Osteoblast (primary cell): ENCODE measurements around the gene ASB9. TPM values are rescaled to one million over a fixed set of nuclear protein-coding genes. Genes with fewer than 3 reads are reported as not detected.
"Not testable (repeated sequence)": the region's sequence is repeated elsewhere in the genome, so short reads cannot be mapped to it uniquely, and the experiment has no call there.

ENCODE experiments used
- DNase-seq: peaks from one replicate; pipeline ENCODE4 v3.0.0; 2011; ENCODE audit warnings: low spot score, mixed read lengths; ENCODE audit not compliant: insufficient read length; ENCODE audit errors: missing footprints
- H2AFZ ChIP-seq: 2 replicates; pipeline ENCODE4 v1.6.0; 2011; ENCODE audit warnings: mild to moderate bottlenecking, low read length
- H3K27ac ChIP-seq: 2 replicates; pipeline ENCODE4 v1.5.1; 2011; ENCODE audit warnings: mild to moderate bottlenecking, low read depth, low read length, moderate library complexity
- H3K27me3 ChIP-seq: 2 replicates; pipeline ENCODE4 v1.6.0; 2012; ENCODE audit warnings: mild to moderate bottlenecking, control low read depth, inconsistent platforms, low read length, moderate library complexity; ENCODE audit not compliant: insufficient read depth
- H3K36me3 ChIP-seq: 2 replicates; pipeline ENCODE4 v1.5.1; 2011; ENCODE audit warnings: mild to moderate bottlenecking, low read length, control low read depth, moderate library complexity; ENCODE audit not compliant: insufficient read depth
- H3K4me1 ChIP-seq: 2 replicates; pipeline ENCODE4 v1.5.1; 2011; ENCODE audit warnings: mild to moderate bottlenecking, low read length, control low read depth, moderate library complexity; ENCODE audit not compliant: insufficient read depth
- H3K4me2 ChIP-seq: 2 replicates; pipeline ENCODE4 v1.6.0; 2011; ENCODE audit warnings: mild to moderate bottlenecking, low read length; ENCODE audit not compliant: insufficient read depth
- H3K4me3 ChIP-seq: fragments of 200-600 bp; sonication (generic); 3 replicates; pipeline ENCODE4 v1.5.1; 2012; ENCODE audit warnings: mild to moderate bottlenecking, low read length, inconsistent platforms; ENCODE audit not compliant: insufficient read depth
- H3K79me2 ChIP-seq: 2 replicates; pipeline ENCODE4 v1.6.0; 2012; ENCODE audit warnings: mild to moderate bottlenecking, low read length, control low read depth, inconsistent platforms; ENCODE audit not compliant: insufficient read depth
- H3K9me3 ChIP-seq: 2 replicates; pipeline ENCODE4 v1.5.1; 2011; ENCODE audit warnings: low read depth, low read length, control low read depth
- H4K20me1 ChIP-seq: 2 replicates; pipeline ENCODE4 v1.6.0; 2012; ENCODE audit warnings: mild to moderate bottlenecking, low read length, control low read depth; ENCODE audit not compliant: insufficient read depth
- CTCF ChIP-seq: IDR thresholded peaks from 2 replicates; pipeline ENCODE4 v1.5.1; 2011; ENCODE audit warnings: mild to moderate bottlenecking, low read depth, low read length, moderate library complexity; ENCODE audit errors: extremely low read depth
- total RNA-seq: library from RNA; depleted of rRNA; stranded (reverse); fragments of >200 nt; gene quantifications from 2 replicates; pipeline ENCODE4 v1.2.3, GENCODE V29; 2012

Gene ASB9
- total RNA-seq, 1 donor: not detected

GRCh38 chrX:15311119-15311518 is 41.2 kb upstream of the ASB9 start:
- Histone ChIP-seq H3K4me2 (no peak overlapping the region), H4K20me1 (no peaks in the 10 kb centered on the region)
- no peak for DNase-seq

GRCh38 chrX:15310117-15310516 is 40.2 kb upstream of the ASB9 start:
- no peak overlapping the region for H3K4me2 ChIP-seq
- H4K20me1 ChIP-seq: no peaks in the 10 kb centered on the region
- H3K36me3 ChIP-seq: no peaks in the 10 kb centered on the region
- H3K27ac ChIP-seq: no peak overlapping the region
- H3K4me1 ChIP-seq: no peaks in the 10 kb centered on the region
- no peak overlapping the region for H2AFZ ChIP-seq
- peaks cover 2% of the 10 kb centered on the region for H3K27me3 ChIP-seq
- H3K79me2 ChIP-seq: no peaks in the 10 kb centered on the region
- no peak overlapping the region for H3K4me3 ChIP-seq
- no peaks in the 10 kb centered on the region for H3K9me3 ChIP-seq
- DNase-seq: no peak
- no peak for TF ChIP-seq CTCF

More at GRCh38 chrX:15311119-15311518, 41.2 kb upstream of the ASB9 start:
- Histone ChIP-seq H3K4me3 (no peak overlapping the region), H3K36me3 (no peaks in the 10 kb centered on the region), H3K9me3 (no peaks in the 10 kb centered on the region), H3K27ac (no peak overlapping the region), H3K79me2 (no peaks in the 10 kb centered on the region), H2AFZ (no peak overlapping the region), H3K27me3 (no peaks in the 10 kb centered on the region), H3K4me1 (no peaks in the 10 kb centered on the region)
- no peak for TF ChIP-seq CTCF

GRCh38 chrX:15305899-15306298 is 36.0 kb upstream of the ASB9 start:
- H4K20me1 ChIP-seq, H2AFZ ChIP-seq, H3K36me3 ChIP-seq, H3K27ac ChIP-seq, H3K79me2 ChIP-seq, H3K9me3 ChIP-seq, H3K27me3 ChIP-seq, H3K4me2 ChIP-seq, H3K4me3 ChIP-seq, H3K4me1 ChIP-seq, DNase-seq: not testable (repeated sequence)

GRCh38 chrX:15301924-15302323 is 32.0 kb upstream of the ASB9 start:
- no peaks in the 10 kb centered on the region for H3K4me1 ChIP-seq
- H3K36me3 ChIP-seq: no peaks in the 10 kb centered on the region
- no peak for TF ChIP-seq CTCF
- peaks cover 3% of the 10 kb centered on the region for H3K27me3 ChIP-seq
- H3K79me2 ChIP-seq: no peaks in the 10 kb centered on the region
- H3K4me3 ChIP-seq: no peak overlapping the region
- H2AFZ ChIP-seq: peak overlapping the region; percentile 2
- H3K9me3 ChIP-seq: no peaks in the 10 kb centered on the region
- H3K4me2 ChIP-seq: no peak overlapping the region
- no peak overlapping the region for H3K27ac ChIP-seq
- DNase-seq: no peak
- no peaks in the 10 kb centered on the region for H4K20me1 ChIP-seq
